Measurements from ENCODE around the gene PLS1.

Gene PLS1

DNA sequence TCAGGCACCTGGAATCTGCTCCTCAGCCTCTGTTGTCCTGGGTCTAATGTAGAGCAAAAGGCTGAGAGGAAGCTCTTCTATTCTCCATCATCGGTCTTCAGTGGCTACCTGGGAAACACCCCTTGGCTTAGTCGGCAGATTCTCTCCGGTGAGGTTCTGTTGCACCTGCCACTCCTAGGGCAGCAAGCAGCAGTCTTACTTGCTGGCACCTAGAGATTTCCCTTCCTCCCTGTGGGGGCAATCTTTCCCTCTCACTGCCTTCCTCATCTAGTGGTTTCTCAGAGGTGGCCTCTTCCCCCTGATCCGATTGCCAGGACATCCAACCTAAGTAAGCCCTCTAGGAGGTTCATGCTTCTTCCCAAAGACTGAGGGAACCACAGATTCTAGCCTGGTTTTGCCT, 60.8 kb downstream of the PLS1 start:
- Histone ChIP-seq H3K4me3 (replicated peaks; ENCODE audit: insufficient read depth, low read length) (no peak overlapping the region), H3K27me3 (ENCODE audit: insufficient read depth, poor library complexity, severe bottlenecking) (no peaks in the 10 kb centered on the region), H3K27ac (replicated peaks) (no peak overlapping the region)
- no peak for TF ChIP-seq POLR2AphosphoS5 (IDR thresholded peaks at IDR 0.05; ENCODE audit: low read depth)
- TF ChIP-seq GABPA (IDR thresholded peaks at IDR 0.05; ENCODE audit: low read depth) = no peak
- TF ChIP-seq, protein P1, sequence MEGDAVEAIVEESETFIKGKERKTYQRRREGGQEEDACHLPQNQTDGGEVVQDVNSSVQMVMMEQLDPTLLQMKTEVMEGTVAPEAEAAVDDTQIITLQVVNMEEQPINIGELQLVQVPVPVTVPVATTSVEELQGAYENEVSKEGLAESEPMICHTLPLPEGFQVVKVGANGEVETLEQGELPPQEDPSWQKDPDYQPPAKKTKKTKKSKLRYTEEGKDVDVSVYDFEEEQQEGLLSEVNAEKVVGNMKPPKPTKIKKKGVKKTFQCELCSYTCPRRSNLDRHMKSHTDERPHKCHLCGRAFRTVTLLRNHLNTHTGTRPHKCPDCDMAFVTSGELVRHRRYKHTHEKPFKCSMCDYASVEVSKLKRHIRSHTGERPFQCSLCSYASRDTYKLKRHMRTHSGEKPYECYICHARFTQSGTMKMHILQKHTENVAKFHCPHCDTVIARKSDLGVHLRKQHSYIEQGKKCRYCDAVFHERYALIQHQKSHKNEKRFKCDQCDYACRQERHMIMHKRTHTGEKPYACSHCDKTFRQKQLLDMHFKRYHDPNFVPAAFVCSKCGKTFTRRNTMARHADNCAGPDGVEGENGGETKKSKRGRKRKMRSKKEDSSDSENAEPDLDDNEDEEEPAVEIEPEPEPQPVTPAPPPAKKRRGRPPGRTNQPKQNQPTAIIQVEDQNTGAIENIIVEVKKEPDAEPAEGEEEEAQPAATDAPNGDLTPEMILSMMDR (IDR thresholded peaks at IDR 0.05; ENCODE audit: insufficient read depth, low read length) = no peak
- TF ChIP-seq, protein P2, sequence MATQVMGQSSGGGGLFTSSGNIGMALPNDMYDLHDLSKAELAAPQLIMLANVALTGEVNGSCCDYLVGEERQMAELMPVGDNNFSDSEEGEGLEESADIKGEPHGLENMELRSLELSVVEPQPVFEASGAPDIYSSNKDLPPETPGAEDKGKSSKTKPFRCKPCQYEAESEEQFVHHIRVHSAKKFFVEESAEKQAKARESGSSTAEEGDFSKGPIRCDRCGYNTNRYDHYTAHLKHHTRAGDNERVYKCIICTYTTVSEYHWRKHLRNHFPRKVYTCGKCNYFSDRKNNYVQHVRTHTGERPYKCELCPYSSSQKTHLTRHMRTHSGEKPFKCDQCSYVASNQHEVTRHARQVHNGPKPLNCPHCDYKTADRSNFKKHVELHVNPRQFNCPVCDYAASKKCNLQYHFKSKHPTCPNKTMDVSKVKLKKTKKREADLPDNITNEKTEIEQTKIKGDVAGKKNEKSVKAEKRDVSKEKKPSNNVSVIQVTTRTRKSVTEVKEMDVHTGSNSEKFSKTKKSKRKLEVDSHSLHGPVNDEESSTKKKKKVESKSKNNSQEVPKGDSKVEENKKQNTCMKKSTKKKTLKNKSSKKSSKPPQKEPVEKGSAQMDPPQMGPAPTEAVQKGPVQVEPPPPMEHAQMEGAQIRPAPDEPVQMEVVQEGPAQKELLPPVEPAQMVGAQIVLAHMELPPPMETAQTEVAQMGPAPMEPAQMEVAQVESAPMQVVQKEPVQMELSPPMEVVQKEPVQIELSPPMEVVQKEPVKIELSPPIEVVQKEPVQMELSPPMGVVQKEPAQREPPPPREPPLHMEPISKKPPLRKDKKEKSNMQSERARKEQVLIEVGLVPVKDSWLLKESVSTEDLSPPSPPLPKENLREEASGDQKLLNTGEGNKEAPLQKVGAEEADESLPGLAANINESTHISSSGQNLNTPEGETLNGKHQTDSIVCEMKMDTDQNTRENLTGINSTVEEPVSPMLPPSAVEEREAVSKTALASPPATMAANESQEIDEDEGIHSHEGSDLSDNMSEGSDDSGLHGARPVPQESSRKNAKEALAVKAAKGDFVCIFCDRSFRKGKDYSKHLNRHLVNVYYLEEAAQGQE (IDR thresholded peaks at IDR 0.05; ENCODE audit: insufficient replicate concordance, low read depth) = no peak
- no peak for TF ChIP-seq SPI1 (IDR thresholded peaks at IDR 0.05; ENCODE audit: borderline replicate concordance, low read depth)
- DNase-seq (ENCODE audit: low read depth in 1 of 2, low spot score in 1 of 2) = no peak

DNA sequence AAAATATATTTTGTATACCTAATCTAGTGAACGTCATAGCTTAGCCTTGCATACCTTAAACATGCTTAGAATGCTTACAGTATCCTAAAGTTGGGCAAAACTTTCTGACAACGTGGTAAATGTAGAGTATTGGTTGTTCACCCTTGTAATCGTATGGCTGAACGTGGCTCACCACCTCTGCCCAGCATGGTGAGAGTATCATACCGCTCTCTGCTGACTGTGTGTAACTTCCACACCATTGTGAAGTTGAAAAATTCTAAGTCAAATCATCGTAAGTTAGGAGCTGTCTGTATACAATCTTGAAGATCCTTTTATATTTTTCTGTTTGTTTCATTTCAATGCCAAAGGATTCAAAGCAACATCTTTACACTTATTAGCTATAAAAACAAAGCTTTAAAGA, 64.2 kb downstream of the PLS1 start:
- Histone ChIP-seq H3K27ac (replicated peaks) (no peak overlapping the region), H3K4me3 (replicated peaks; ENCODE audit: insufficient read depth, low read length) (no peak overlapping the region), H3K27me3 (ENCODE audit: insufficient read depth, poor library complexity, severe bottlenecking) (no peaks in the 10 kb centered on the region)
- TF ChIP-seq, protein P1 (IDR thresholded peaks at IDR 0.05; ENCODE audit: insufficient read depth, low read length) = no peak
- no peak for TF ChIP-seq GABPA (IDR thresholded peaks at IDR 0.05; ENCODE audit: low read depth)
- no peak for TF ChIP-seq SPI1 (IDR thresholded peaks at IDR 0.05; ENCODE audit: borderline replicate concordance, low read depth)
- TF ChIP-seq POLR2AphosphoS5 (IDR thresholded peaks at IDR 0.05; ENCODE audit: low read depth) = no peak
- TF ChIP-seq, protein P2 (IDR thresholded peaks at IDR 0.05; ENCODE audit: insufficient replicate concordance, low read depth) = no peak
- no peak for DNase-seq (ENCODE audit: low read depth in 1 of 2, low spot score in 1 of 2)

DNA sequence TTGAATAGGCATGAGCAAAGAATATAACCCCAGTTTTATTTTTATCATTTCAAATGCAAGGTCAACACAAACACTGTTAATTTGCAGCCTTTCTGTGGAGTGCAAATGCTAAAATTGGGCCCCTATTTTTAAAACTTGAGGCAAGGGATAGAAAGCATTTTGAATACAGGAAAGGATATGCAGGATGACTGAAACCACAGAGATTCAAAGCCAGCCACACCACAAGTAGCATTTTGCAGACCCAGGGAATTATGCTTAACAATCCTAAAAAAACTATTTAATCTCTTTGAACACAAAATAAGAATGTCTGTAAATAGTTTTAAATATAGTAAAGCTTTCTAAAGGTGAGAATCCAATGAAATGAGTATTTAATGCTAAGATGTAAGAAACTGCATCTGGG, 64.7 kb downstream of the PLS1 start:
- H3K27ac ChIP-seq (replicated peaks) = no peak overlapping the region
- H3K27me3 ChIP-seq (ENCODE audit: insufficient read depth, poor library complexity, severe bottlenecking) = no peaks in the 10 kb centered on the region
- no peak overlapping the region for H3K4me3 ChIP-seq (replicated peaks; ENCODE audit: insufficient read depth, low read length)
- no peak for DNase-seq (ENCODE audit: low read depth in 1 of 2, low spot score in 1 of 2)
- TF ChIP-seq, protein P1 (IDR thresholded peaks at IDR 0.05; ENCODE audit: insufficient read depth, low read length) = no peak
- TF ChIP-seq GABPA (IDR thresholded peaks at IDR 0.05; ENCODE audit: low read depth) = no peak
- TF ChIP-seq, protein P2 (IDR thresholded peaks at IDR 0.05; ENCODE audit: insufficient replicate concordance, low read depth) = no peak
- TF ChIP-seq SPI1 (IDR thresholded peaks at IDR 0.05; ENCODE audit: borderline replicate concordance, low read depth) = no peak
- TF ChIP-seq POLR2AphosphoS5 (IDR thresholded peaks at IDR 0.05; ENCODE audit: low read depth) = no peak

All from HL-60 (cell line).